DMS153 (cell line): ENCODE data around the gene RALGAPA2.

Experiments used
- DNase-seq: peaks from one replicate; lab custom pipeline; 2025; lab: John Stamatoyannopoulos, UW

RALGAPA2 gene

GRCh38 chr20:20497242-20497978 lies 215.0 kb downstream of the RALGAPA2 start:
- DNase-seq = no peak

- DNase-seq = no peak
These were observed 216.5 kb downstream of the RALGAPA2 start for GRCh38 chr20:20495729-20496503.

- no peak for DNase-seq
These were observed 218.7 kb downstream of the RALGAPA2 start for GRCh38 chr20:20493701-20494100.

GRCh38 chr20:20492521-20493332 lies 219.7 kb downstream of the RALGAPA2 start:
- peak; percentile 83 for DNase-seq

- no peak for DNase-seq
These were observed 220.6 kb downstream of the RALGAPA2 start for GRCh38 chr20:20491784-20492264.

GRCh38 chr20:20491110-20491783 lies 221.2 kb downstream of the RALGAPA2 start:
- no peak for DNase-seq

GRCh38 chr20:20490673-20491072 lies 221.8 kb downstream of the RALGAPA2 start:
- no peak for DNase-seq

- DNase-seq = no peak
These were observed 222.6 kb downstream of the RALGAPA2 start for GRCh38 chr20:20489648-20490341.

GRCh38 chr20:20489054-20489453 lies 223.4 kb downstream of the RALGAPA2 start:
- DNase-seq = no peak

GRCh38 chr20:20488388-20488787 lies 224.1 kb downstream of the RALGAPA2 start:
- DNase-seq = no peak

GRCh38 chr20:20487811-20488210 lies 224.6 kb downstream of the RALGAPA2 start:
- DNase-seq = no peak

- DNase-seq = no peak
These were observed 229.1 kb downstream of the RALGAPA2 start for GRCh38 chr20:20483328-20483727.

- no peak for DNase-seq
These were observed 230.0 kb downstream of the RALGAPA2 start for GRCh38 chr20:20482453-20482852.

- no peak for DNase-seq
These were observed 231.8 kb downstream of the RALGAPA2 start for GRCh38 chr20:20480689-20481088.

- DNase-seq = no peak
These were observed 232.3 kb downstream of the RALGAPA2 start for GRCh38 chr20:20480126-20480525.

- DNase-seq = no peak
These were observed 234.9 kb downstream of the RALGAPA2 start for GRCh38 chr20:20477444-20478041.

GRCh38 chr20:20476504-20476903 lies 235.9 kb downstream of the RALGAPA2 start:
- DNase-seq = no peak

- DNase-seq = no peak
These were observed 238.8 kb downstream of the RALGAPA2 start for GRCh38 chr20:20473657-20474056.

- DNase-seq = no peak
These were observed 239.7 kb downstream of the RALGAPA2 start for GRCh38 chr20:20472684-20473274.

GRCh38 chr20:20466341-20466879 lies 246.0 kb downstream of the RALGAPA2 start:
- peak; percentile 71 for DNase-seq
